ENCODE data around the gene TMEM37.

DNA sequence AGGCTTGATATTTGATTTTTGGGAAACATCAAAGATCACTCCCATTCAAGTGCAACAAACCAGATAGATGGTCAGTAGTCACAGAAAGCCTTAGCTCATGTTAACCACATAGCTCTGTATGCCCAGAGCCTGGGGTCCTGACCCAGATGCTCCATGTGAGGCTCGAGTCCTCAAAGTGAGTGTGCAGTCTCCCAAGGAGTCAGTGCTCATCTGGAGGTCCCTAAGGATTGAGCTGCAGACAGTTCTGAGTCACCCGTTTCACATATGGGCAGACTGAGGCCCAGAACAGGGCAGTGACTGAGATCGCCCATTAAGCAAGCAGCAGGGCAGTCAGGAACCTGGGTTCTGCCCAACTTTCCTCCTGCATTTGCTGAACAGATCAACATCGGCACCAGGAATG, 9.2 kb downstream of the TMEM37 start:
- TF ChIP-seq CTCF (IDR thresholded peaks at IDR 0.05) (no peak), POLR2AphosphoS5 (IDR thresholded peaks at IDR 0.05) (no peak), POLR2A (IDR thresholded peaks at IDR 0.05; ENCODE audit: low read depth) (no peak), EP300 (IDR thresholded peaks at IDR 0.05) (no peak)
